Urinary bladder (tissue), 4 donors: ENCODE measurements around the gene RAPGEF6. TPM values are rescaled to one million over a fixed set of nuclear protein-coding genes. Genes with fewer than 3 reads are reported as not detected.

Experiments
- DNase-seq: peaks from one replicate; pipeline ENCODE4 v3.0.0-alpha.2; 2015; ENCODE audit errors: extremely low spot score
- H3K27ac ChIP-seq: one replicate; pipeline ENCODE4 v1.5.1; 2013; ENCODE audit warnings: low read depth, mild to moderate bottlenecking, moderate library complexity
- H3K36me3 ChIP-seq: one replicate; pipeline ENCODE4 v1.6.1; 2013; ENCODE audit warnings: mild to moderate bottlenecking, moderate library complexity; ENCODE audit not compliant: insufficient read depth
- H3K4me1 ChIP-seq: one replicate; pipeline ENCODE4 v1.6.1; 2013; ENCODE audit warnings: mild to moderate bottlenecking, moderate library complexity; ENCODE audit not compliant: insufficient read depth
- H3K4me3 ChIP-seq: one replicate; pipeline ENCODE4 v1.5.1; 2013; ENCODE audit warnings: low read depth, low read length
- WGBS: extraction: QIAGEN DNeasy Blood & Tissue Kit; methylation state at CpG from one replicate; pipeline ENCODE4 v1.1.7; 2013; 5-methylcytosine and 5-hydroxymethylcytosine counted together
- polyA plus RNA-seq: library from polyadenylated mRNA; stranded (reverse); fragments of 200-250 nt; gene quantifications from one replicate; pipeline ENCODE4 v1.2.3, GENCODE V29; 2013
- total RNA-seq: library from RNA; depleted of rRNA; stranded (reverse); fragments of >200 nt; gene quantifications from one replicate; pipeline ENCODE4 v1.2.3, GENCODE V29; 2014
- donor health status: healthy with polysubstance abuse.
- donor health status: healthy.

The RAPGEF6 gene
- total and polyA plus RNA-seq, 2 donors: 6.1 to 58.8 TPM

GRCh38 chr5:131581702-131582101 is 53.3 kb downstream of the RAPGEF6 start:
- no peak overlapping the region for H3K4me3 ChIP-seq
- H3K4me1 ChIP-seq: no peaks in the 10 kb centered on the region
- no peaks in the 10 kb centered on the region for H3K36me3 ChIP-seq
- H3K27ac ChIP-seq: no peak overlapping the region
- DNase-seq: no peak
- 97% methylated on average over 1 of the region's 1 CpG for WGBS

DNA sequence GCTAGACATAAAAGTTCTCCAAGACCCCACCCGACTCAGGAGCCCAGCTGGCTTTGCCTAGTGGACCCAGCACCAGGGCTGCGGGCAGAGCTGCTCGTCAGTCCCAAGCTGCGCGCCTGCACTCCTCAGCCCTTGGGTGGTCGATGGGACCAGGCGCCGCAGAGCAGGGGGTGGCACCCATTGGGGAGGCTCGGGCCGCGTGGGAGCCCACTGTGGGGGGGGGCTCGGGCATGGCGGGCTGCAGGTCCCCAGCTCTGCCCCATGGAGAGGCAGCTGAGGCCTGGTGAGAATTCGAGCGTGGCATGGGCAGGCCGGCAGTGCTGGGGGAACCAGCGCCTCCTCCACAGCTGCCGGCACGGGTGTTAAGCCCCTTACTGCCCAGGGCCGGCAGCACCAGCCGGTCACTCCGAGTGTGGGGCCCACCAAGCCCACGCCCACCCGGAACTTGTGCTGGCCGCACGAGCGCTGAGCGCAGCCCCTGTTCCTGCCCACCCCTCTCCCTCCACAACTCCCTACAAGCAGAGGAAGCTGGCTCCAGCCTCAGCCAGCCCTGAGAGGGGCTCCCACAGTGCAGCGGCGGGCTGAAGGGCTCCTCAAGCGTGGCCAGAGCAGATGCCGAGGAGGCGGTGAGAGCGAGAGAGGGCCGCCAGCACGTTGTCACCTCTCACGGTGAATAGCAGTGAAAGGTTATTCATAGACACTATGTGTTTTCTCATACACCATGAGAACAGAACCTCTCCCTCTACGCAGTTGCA is 54.9 kb downstream of the RAPGEF6 start:
- Histone ChIP-seq H3K4me3 (no peak overlapping the region), H3K4me1 (no peaks in the 10 kb centered on the region), H3K36me3 (no peaks in the 10 kb centered on the region), H3K27ac (no peak overlapping the region)
- 96% methylated on average over 38 of the region's 38 CpGs for WGBS
- DNase-seq: no peak

DNA sequence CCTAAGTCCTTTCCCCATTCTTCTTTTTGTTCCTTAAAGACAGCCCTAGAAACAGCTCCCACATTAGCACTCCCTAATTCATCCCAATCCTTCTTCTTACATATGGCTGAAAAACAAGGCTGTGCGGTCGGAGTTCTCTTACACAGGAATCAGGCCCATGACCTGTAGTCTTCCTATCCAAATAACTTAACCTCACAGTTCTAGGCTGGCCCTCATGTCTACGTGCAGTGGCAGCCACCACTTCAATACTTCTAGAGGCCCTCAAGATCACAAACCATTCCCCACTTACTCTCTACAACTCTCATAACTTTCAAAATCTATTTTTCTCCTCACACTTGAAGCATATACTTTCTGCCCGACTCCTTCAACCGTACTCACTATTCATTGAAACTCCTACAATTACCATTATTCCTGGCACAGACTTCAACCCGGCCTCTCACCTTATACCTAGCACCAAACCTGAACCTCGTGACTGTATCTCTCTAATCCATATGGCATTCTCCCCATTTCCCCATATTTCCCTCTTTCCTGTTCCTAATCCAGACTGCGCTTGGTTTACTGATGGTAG is 59.3 kb downstream of the RAPGEF6 start:
- 97% methylated on average over 8 of the region's 8 CpGs for WGBS
- no peak for DNase-seq
- Histone ChIP-seq H3K27ac (no peak overlapping the region), H3K4me3 (no peak overlapping the region), H3K4me1 (no peaks in the 10 kb centered on the region), H3K36me3 (no peaks in the 10 kb centered on the region)

GRCh38 chr5:131571669-131572168 is 63.3 kb downstream of the RAPGEF6 start:
- no peak overlapping the region for H3K4me3 ChIP-seq
- H3K36me3 ChIP-seq: no peaks in the 10 kb centered on the region
- WGBS: 98% methylated on average over 9 of the region's 9 CpGs
- H3K27ac ChIP-seq: no peak overlapping the region
- no peaks in the 10 kb centered on the region for H3K4me1 ChIP-seq
- DNase-seq: no peak

- no peaks in the 10 kb centered on the region for H3K4me1 ChIP-seq
- H3K4me3 ChIP-seq: no peak overlapping the region
- no peak overlapping the region for H3K27ac ChIP-seq
- WGBS: 89% methylated on average over 7 of the region's 7 CpGs
- no peaks in the 10 kb centered on the region for H3K36me3 ChIP-seq
- DNase-seq: no peak
These were observed 64.3 kb downstream of the RAPGEF6 start for GRCh38 chr5:131570757-131571156.

GRCh38 chr5:131564229-131564652 is 70.8 kb downstream of the RAPGEF6 start:
- no peaks in the 10 kb centered on the region for H3K4me1 ChIP-seq
- H3K27ac ChIP-seq: no peak overlapping the region
- DNase-seq: no peak
- 89% methylated on average over 4 of the region's 4 CpGs for WGBS
- no peak overlapping the region for H3K4me3 ChIP-seq
- peaks cover 2% of the 10 kb centered on the region for H3K36me3 ChIP-seq

- H3K4me1 ChIP-seq: no peaks in the 10 kb centered on the region
- WGBS: 89% methylated on average over 8 of the region's 8 CpGs
- DNase-seq: no peak
- peaks cover 2% of the 10 kb centered on the region for H3K36me3 ChIP-seq
- H3K4me3 ChIP-seq: no peak overlapping the region
- no peak overlapping the region for H3K27ac ChIP-seq
These were observed 71.4 kb downstream of the RAPGEF6 start for GRCh38 chr5:131563434-131564228.

- 76% methylated on average over 2 of the region's 2 CpGs for WGBS
- DNase-seq: no peak
- H3K4me3 ChIP-seq: no peak overlapping the region
- no peak overlapping the region for H3K27ac ChIP-seq
- H3K36me3 ChIP-seq: peaks cover 2% of the 10 kb centered on the region
- no peaks in the 10 kb centered on the region for H3K4me1 ChIP-seq
These were observed 84.4 kb downstream of the RAPGEF6 start for GRCh38 chr5:131550606-131551005.

- WGBS: 83% methylated on average over 2 of the region's 2 CpGs
- peaks cover 2% of the 10 kb centered on the region for H3K36me3 ChIP-seq
- no peak for DNase-seq
These were observed 86.9 kb downstream of the RAPGEF6 start for GRCh38 chr5:131548176-131548575.

GRCh38 chr5:131545845-131546244 is 89.2 kb downstream of the RAPGEF6 start:
- 94% methylated on average over 1 of the region's 1 CpG for WGBS
- H3K27ac ChIP-seq: no peak overlapping the region
- no peaks in the 10 kb centered on the region for H3K4me1 ChIP-seq
- H3K4me3 ChIP-seq: no peak overlapping the region
- no peak for DNase-seq
- peaks cover 2% of the 10 kb centered on the region for H3K36me3 ChIP-seq

More at GRCh38 chr5:131548176-131548575, 86.9 kb downstream of the RAPGEF6 start:
- no peak overlapping the region for H3K27ac ChIP-seq
- no peak overlapping the region for H3K4me3 ChIP-seq
- H3K4me1 ChIP-seq: no peaks in the 10 kb centered on the region

DNA sequence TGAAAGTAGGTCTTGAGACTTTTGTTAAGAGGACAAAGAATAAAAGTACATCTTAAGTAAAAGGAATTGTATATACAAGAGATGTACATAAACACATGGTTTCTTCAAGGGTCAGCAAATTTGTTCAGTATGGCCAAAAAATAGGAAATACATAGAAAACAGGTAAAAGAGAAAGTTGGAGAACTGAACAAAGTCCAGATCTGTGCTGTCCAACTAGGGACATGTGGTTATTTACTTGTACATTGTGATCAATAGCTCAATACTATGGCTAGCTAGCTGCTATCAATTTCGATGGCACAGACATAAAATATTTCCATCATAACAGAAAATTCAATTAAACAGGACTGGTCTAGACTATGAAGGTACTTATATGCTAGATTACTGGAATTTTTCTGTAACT is 92.3 kb downstream of the RAPGEF6 start:
- Histone ChIP-seq H3K4me3 (no peak overlapping the region), H3K4me1 (no peaks in the 10 kb centered on the region), H3K27ac (no peak overlapping the region), H3K36me3 (peaks cover 2% of the 10 kb centered on the region)
- DNase-seq: no peak
- 95% methylated on average over 1 of the region's 1 CpG for WGBS

DNA sequence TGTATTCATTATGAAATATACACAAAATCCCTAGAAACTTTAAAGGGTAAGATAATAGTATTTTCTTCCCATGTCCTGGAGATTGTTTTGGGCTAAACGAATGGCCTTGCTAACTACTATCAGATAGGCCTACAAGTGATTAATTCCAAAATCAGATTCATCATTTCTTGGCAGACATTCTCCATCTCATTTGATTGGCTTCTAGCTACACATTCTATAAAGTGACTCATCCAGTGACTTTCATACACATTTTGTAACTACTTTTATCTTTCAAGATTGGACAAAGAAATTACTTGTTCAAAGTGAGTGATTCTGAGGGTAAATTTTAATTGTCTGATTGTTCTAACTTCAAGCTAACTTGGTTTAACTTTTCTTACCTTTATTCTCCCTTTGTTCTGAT is 93.3 kb downstream of the RAPGEF6 start:
- Histone ChIP-seq H3K27ac (no peak overlapping the region), H3K36me3 (no peaks in the 10 kb centered on the region), H3K4me3 (no peak overlapping the region), H3K4me1 (no peaks in the 10 kb centered on the region)
- 76% methylated on average over 1 of the region's 1 CpG for WGBS
- DNase-seq: no peak

DNA sequence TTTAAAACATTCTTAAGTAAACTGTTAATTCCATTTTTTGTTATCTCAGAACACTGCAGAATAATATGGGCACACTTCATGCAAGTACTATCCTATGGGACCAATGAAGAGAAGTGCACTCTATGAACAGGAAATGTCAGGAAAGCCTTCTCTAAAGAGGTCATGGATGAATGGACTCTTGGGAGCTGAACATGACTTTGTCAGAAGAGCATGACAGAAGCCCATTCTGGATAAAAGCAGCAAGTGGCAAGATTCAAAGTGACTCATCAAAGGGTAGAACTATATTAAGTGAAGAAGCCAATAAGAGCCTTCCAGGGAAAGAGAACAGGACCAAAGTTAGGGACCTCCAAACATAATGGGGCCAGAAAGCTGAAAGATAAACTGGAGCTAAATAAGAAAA is 94.0 kb downstream of the RAPGEF6 start:
- Histone ChIP-seq H3K27ac (no peak overlapping the region), H3K4me3 (no peak overlapping the region), H3K36me3 (no peaks in the 10 kb centered on the region), H3K4me1 (no peaks in the 10 kb centered on the region)
- no peak for DNase-seq

DNA sequence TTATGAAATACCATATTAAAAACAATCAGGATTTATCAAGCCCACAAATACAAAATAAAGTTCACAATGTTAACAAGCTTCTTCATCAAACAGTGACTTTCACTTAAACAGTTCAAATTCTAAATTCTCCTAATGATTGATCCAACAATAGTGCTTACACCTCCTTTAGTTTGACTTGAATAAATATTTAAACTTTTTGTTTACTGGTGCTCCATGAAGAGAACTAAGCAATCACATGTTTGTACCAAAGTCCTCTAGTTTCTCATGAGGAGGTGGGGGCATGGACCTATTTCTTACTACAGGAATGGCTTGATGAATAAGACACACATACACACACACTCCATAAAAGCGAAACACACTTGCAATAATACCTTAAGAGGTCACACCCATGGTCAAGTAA is 95.8 kb downstream of the RAPGEF6 start:
- WGBS: 94% methylated on average over 1 of the region's 1 CpG
- H3K4me1 ChIP-seq: no peaks in the 10 kb centered on the region
- H3K4me3 ChIP-seq: no peak overlapping the region
- DNase-seq: no peak
- no peak overlapping the region for H3K27ac ChIP-seq
- H3K36me3 ChIP-seq: no peaks in the 10 kb centered on the region
